Stomach (tissue), 4 donors: Measurements from ENCODE around the gene ADD3.

Experiments
- CTCF ChIP-seq, 7 experiments: fragments of 450-650 bp in 4 of 7; fragments of 200-600 bp in 3 of 7; sonication (generic) in 3 of 7; IDR thresholded peaks; one replicate each; pipeline ENCODE4 v1.5.1; 2016 to 2019; ENCODE audit warnings: antibody characterized with exemption in 7 of 7, control low read depth in 2 of 7, mild to moderate bottlenecking in 1 of 7
- EP300 ChIP-seq: sonication (generic); formaldehyde crosslinking; IDR thresholded peaks from one replicate; pipeline ENCODE4 v1.6.1; 2017; ENCODE audit warnings: antibody characterized with exemption
- POLR2A ChIP-seq, 4 donors: fragments of 450-650 bp; IDR thresholded peaks; one replicate each; pipeline ENCODE4 v1.6.1; 2016; ENCODE audit warnings: antibody characterized with exemption in 4 of 4, control low read depth in 2 of 4, mild to moderate bottlenecking in 1 of 4, moderate library complexity in 1 of 4
- POLR2AphosphoS5 ChIP-seq, 3 donors: sonication (generic); formaldehyde crosslinking; IDR thresholded peaks; one replicate each; pipeline ENCODE4 v1.6.1; 2016; ENCODE audit warnings: antibody characterized with exemption in 3 of 3

GRCh38 chr10:110058212-110058611, 50.4 kb downstream of the ADD3 start:
- TF ChIP-seq POLR2AphosphoS5 (IDR thresholded peaks at IDR 0.05) = no peak
- no peak for TF ChIP-seq POLR2A (IDR thresholded peaks at IDR 0.05)
- no peak for TF ChIP-seq CTCF (IDR thresholded peaks at IDR 0.05)
- no peak for TF ChIP-seq EP300
